Measurements from ENCODE around the gene SLC29A1. TPM values are rescaled to one million over a fixed set of nuclear protein-coding genes. Genes with fewer than 3 reads are reported as not detected.
A peak's percentile ranks its signal among the peaks of the same experiment; 100 is the strongest.

SLC29A1 gene
- total and polyA plus RNA-seq, 2 experiments from 2014 or later, result 23.3 to 30.8 TPM

DNA sequence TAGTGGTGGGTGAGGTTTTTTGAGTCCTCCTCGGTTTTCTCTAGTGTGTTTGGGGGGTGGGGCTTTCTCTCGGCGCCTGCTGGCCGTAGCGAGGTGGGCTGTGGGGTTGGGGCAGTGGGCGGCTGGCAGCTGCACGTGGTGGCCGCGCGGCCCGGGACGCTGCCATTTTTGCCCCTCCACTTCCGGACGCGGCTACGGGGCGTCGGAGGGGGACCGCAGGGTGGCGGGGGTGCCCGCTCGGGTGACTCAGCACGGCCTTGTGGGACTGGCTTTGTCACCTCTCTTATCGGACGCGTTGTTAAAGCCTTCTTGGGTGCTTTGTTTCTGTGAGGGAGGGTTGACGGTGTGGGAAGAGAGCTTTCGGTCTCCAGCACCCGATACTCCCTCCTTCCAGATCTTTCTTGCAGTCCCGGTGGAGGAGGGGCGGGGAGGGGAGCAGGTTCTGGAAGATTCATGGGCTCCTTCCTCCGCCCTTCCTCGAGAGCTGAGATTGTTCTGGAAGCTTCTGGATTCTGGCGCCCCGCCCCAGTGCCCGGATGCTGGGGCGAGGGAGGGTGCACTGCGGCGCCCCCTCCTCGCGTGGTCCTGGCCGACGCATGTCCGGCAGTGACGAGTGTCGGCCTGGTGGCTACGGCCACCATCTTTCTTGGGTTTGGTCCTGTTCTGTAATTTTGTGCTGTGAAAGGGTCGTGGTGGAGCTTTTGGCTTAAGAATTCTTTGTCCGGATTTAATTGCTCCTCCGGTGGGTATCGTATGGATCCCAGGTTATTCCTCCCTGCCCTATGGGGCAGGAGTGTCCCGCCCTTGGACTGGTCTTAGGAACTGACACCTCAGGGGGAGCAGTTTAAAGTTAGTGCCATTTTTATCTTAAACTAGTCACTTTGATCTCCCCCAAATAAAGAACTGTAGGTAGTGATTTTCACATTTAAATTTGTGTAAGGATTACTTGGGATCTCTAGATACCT, 24.2 kb downstream of the SLC29A1 start:
- TF ChIP-seq EZH2 (IDR thresholded peaks at IDR 0.05; ENCODE audit: borderline replicate concordance), result no peak
- no peak for TF ChIP-seq EZH2phosphoT487 (IDR thresholded peaks at IDR 0.05; ENCODE audit: low read depth, severe bottlenecking, unreplicated experiment)
- no peak for TF ChIP-seq CTCF (IDR thresholded peaks at IDR 0.05; ENCODE audit: poor library complexity)
- Histone ChIP-seq H3K27me3 (no peaks in the 10 kb centered on the region), H3K36me3 (replicated peaks; ENCODE audit: insufficient read depth, low read depth) (no peaks in the 10 kb centered on the region), H3K4me2 (peak overlapping the region; percentile 88), H3K4me1 (ENCODE audit: insufficient read depth) (peaks cover 16% of the 10 kb centered on the region), H2AFZ (peak overlapping the region; percentile 22), H3K27ac (peak overlapping the region; percentile 97), H3K9me2 (replicated peaks; ENCODE audit: insufficient read depth) (no peaks in the 10 kb centered on the region), H4K20me1 (ENCODE audit: insufficient read depth, poor library complexity, severe bottlenecking) (peaks cover 56% of the 10 kb centered on the region), H3K4me3 (peak overlapping the region; percentile 99), H3K79me2 (peaks cover 55% of the 10 kb centered on the region), H3K9me3 (ENCODE audit: low read depth) (no peaks in the 10 kb centered on the region)
- peak; percentile 81 for DNase-seq (ENCODE audit: low spot score)
- WGBS (ENCODE audit: low lambda C conversion rate, missing lambda C conversion rate), result 2% methylated on average over 51 of the region's 52 CpGs

GRCh38 chr6:44248579-44248978, 25.2 kb downstream of the SLC29A1 start:
- peak overlapping the region; percentile 97 for H3K27ac ChIP-seq
- H3K27me3 ChIP-seq, result no peaks in the 10 kb centered on the region
- DNase-seq (ENCODE audit: low spot score), result no peak
- no peaks in the 10 kb centered on the region for H3K9me3 ChIP-seq (ENCODE audit: low read depth)
- peaks cover 63% of the 10 kb centered on the region for H3K79me2 ChIP-seq
- H4K20me1 ChIP-seq (ENCODE audit: insufficient read depth, poor library complexity, severe bottlenecking), result peaks cover 65% of the 10 kb centered on the region
- H3K9me2 ChIP-seq (replicated peaks; ENCODE audit: insufficient read depth), result no peaks in the 10 kb centered on the region
- WGBS (ENCODE audit: low lambda C conversion rate, missing lambda C conversion rate), result 58% methylated on average over 1 of the region's 1 CpG
- no peak for TF ChIP-seq EZH2 (IDR thresholded peaks at IDR 0.05; ENCODE audit: borderline replicate concordance)
- TF ChIP-seq CTCF (IDR thresholded peaks at IDR 0.05; ENCODE audit: poor library complexity), result no peak
- no peak for TF ChIP-seq EZH2phosphoT487 (IDR thresholded peaks at IDR 0.05; ENCODE audit: low read depth, severe bottlenecking, unreplicated experiment)
- peak overlapping the region; percentile 88 for H3K4me2 ChIP-seq
- H3K4me1 ChIP-seq (ENCODE audit: insufficient read depth), result peaks cover 16% of the 10 kb centered on the region
- H3K36me3 ChIP-seq (replicated peaks; ENCODE audit: insufficient read depth, low read depth), result no peaks in the 10 kb centered on the region
- H3K4me3 ChIP-seq, result peak overlapping the region; percentile 99
- H2AFZ ChIP-seq, result no peak overlapping the region

- H2AFZ ChIP-seq, result no peak overlapping the region
- peaks cover 72% of the 10 kb centered on the region for H4K20me1 ChIP-seq (ENCODE audit: insufficient read depth, poor library complexity, severe bottlenecking)
- H3K4me2 ChIP-seq, result peak overlapping the region; percentile 88
- no peak for DNase-seq (ENCODE audit: low spot score)
- peak overlapping the region; percentile 99 for H3K4me3 ChIP-seq
- H3K27ac ChIP-seq, result peak overlapping the region; percentile 97
- H3K4me1 ChIP-seq (ENCODE audit: insufficient read depth), result peaks cover 16% of the 10 kb centered on the region
- no peaks in the 10 kb centered on the region for H3K27me3 ChIP-seq
- no peak for TF ChIP-seq EZH2 (IDR thresholded peaks at IDR 0.05; ENCODE audit: borderline replicate concordance)
- TF ChIP-seq CTCF (IDR thresholded peaks at IDR 0.05; ENCODE audit: poor library complexity), result no peak
- no peak for TF ChIP-seq EZH2phosphoT487 (IDR thresholded peaks at IDR 0.05; ENCODE audit: low read depth, severe bottlenecking, unreplicated experiment)
- H3K9me3 ChIP-seq (ENCODE audit: low read depth), result no peaks in the 10 kb centered on the region
- WGBS (ENCODE audit: low lambda C conversion rate, missing lambda C conversion rate), result 85% methylated on average over 9 of the region's 9 CpGs
- H3K36me3 ChIP-seq (replicated peaks; ENCODE audit: insufficient read depth, low read depth), result no peaks in the 10 kb centered on the region
- H3K9me2 ChIP-seq (replicated peaks; ENCODE audit: insufficient read depth), result no peaks in the 10 kb centered on the region
- H3K79me2 ChIP-seq, result peaks cover 69% of the 10 kb centered on the region
Measured at GRCh38 chr6:44249082-44249748, 25.8 kb downstream of the SLC29A1 start.
